Nephron progenitor cell (in vitro differentiated cells): Measurements from ENCODE around the gene RASSF8.

Experiments
- DNase-seq: peaks from one replicate; pipeline ENCODE4 v3.0.0; 2021
- H3K27ac Mint-ChIP-seq: 2 replicates; pipeline ENCODE4 v1.8.0; 2021; ENCODE audit warnings: mild to moderate bottlenecking, moderate library complexity, mixed read lengths
- H3K27me3 Mint-ChIP-seq: 2 replicates; pipeline ENCODE4 v1.8.0; 2021; ENCODE audit warnings: mild to moderate bottlenecking, low read depth, mixed read lengths; ENCODE audit not compliant: poor library complexity
- H3K36me3 Mint-ChIP-seq: 2 replicates; pipeline ENCODE4 v1.8.0; 2021; ENCODE audit warnings: low read depth, mixed read lengths
- H3K4me1 Mint-ChIP-seq: 2 replicates; pipeline ENCODE4 v1.8.0; 2021; ENCODE audit warnings: mixed read lengths
- H3K4me3 Mint-ChIP-seq: 2 replicates; pipeline ENCODE4 v1.8.0; 2021; ENCODE audit warnings: mild to moderate bottlenecking, moderate library complexity, mixed read lengths
- H3K9me3 Mint-ChIP-seq: 2 replicates; pipeline ENCODE4 v1.8.0; 2021; ENCODE audit warnings: mild to moderate bottlenecking, moderate library complexity, mixed read lengths
- CTCF ChIP-seq: fragments of 200-600 bp; sonication (generic); IDR thresholded peaks from 2 replicates; pipeline ENCODE4 v1.5.0; 2021; ENCODE audit warnings: antibody characterized with exemption

The RASSF8 gene

GRCh38 chr12:25965682-25966081, 7.2 kb downstream of the RASSF8 start:
- no peak for DNase-seq
- Mint-ChIP-seq H3K9me3 (peaks cover 9% of the 10 kb centered on the region), H3K36me3 (peaks cover 21% of the 10 kb centered on the region), H3K27me3 (peaks cover 4% of the 10 kb centered on the region), H3K27ac (no peak overlapping the region), H3K4me1 (peaks cover 58% of the 10 kb centered on the region), H3K4me3 (no peak overlapping the region)
- TF ChIP-seq CTCF: no peak

DNA sequence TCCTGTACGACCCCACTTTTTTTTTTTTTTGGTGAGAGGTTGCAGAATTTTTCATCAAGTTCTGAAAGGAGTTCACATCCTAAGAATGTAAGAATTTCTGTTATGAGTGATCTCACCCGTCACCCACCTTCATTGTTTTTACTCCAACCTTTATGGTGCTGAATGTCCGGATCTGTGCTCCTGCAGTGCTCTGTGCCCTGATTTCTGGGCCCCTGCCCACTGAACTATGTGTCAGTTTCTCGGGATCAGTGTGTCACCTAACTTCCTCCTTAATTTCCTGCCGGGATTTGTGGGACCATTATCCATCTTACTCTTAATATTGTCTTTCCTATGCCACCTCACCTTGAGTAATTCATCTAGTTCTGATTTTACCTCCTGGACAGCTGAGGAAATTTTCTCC, 11.6 kb downstream of the RASSF8 start:
- Mint-ChIP-seq H3K27ac (peak overlapping the region; percentile 60), H3K4me3 (no peak overlapping the region), H3K4me1 (peaks cover 56% of the 10 kb centered on the region), H3K27me3 (no peaks in the 10 kb centered on the region), H3K9me3 (peaks cover 5% of the 10 kb centered on the region), H3K36me3 (peaks cover 7% of the 10 kb centered on the region)
- no peak for DNase-seq
- no peak for TF ChIP-seq CTCF

DNA sequence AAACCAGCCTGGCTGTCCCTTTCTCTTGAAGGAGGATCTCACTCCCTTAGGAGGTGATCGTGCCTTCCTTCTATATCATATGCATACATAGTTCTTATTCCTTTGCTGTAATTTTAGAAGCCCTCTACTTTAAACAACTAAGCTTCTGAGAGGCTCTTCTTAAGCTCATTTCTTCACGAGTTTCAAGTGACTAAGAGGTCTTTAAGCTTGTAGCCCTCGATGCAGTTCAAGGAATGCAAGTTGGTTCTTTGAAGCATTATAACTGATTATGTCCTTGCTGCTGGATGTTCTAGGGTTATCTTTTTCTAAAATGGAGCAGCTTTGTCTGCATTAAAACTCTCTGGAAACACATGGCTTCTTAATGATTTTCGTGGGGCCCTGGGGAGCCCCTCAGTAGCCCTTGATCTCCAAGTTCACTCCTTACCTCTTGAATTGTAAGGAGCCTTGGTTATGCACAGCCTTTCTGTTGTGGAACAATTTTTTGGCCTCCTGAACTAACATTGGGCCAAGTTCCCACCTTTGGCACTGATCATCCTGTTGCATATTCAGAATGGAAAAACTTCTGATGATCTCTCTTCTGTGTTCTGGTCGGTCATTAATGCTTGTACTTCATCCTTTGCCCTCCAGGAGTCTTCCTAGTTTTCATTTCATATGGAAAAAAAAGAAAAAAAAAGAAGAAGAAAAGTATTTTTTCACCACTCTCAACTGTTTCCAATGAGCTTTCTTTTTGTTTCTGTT, 12.6 kb downstream of the RASSF8 start:
- peaks cover 65% of the 10 kb centered on the region for H3K4me1 Mint-ChIP-seq
- TF ChIP-seq CTCF: peak; percentile 12

DNA sequence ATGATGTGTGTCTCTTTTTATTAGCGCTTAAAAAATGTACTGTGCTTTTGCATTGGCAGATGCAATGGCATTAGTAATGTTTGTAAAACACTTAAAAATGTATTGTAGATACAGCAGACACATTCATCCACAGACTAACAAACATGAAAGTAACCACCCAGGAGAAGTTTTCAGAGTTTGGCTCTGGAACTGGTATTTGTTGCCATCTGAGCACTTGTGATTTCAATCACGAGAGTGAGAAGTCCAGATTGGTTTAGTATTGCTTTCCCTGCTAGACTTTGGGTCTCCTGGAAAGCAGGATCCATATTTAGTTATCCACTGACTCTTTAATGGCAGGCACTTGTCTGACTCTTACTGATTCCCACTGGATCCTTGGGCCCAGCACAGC, 13.2 kb downstream of the RASSF8 start:
- DNase-seq: no peak
- Mint-ChIP-seq H3K4me3 (no peak overlapping the region), H3K27ac (no peak overlapping the region), H3K9me3 (no peaks in the 10 kb centered on the region), H3K36me3 (peaks cover 6% of the 10 kb centered on the region), H3K27me3 (no peaks in the 10 kb centered on the region), H3K4me1 (peaks cover 69% of the 10 kb centered on the region)
- TF ChIP-seq CTCF: no peak

More for the DNA sequence above, 12.6 kb downstream of the RASSF8 start:
- Mint-ChIP-seq H3K4me3 (no peak overlapping the region), H3K27ac (no peak overlapping the region), H3K27me3 (no peaks in the 10 kb centered on the region), H3K36me3 (peaks cover 4% of the 10 kb centered on the region), H3K9me3 (no peaks in the 10 kb centered on the region)
- DNase-seq: no peak

GRCh38 chr12:25972783-25973182, 14.3 kb downstream of the RASSF8 start:
- Mint-ChIP-seq H3K27ac (no peak overlapping the region), H3K36me3 (peaks cover 9% of the 10 kb centered on the region), H3K9me3 (no peaks in the 10 kb centered on the region), H3K4me1 (peaks cover 76% of the 10 kb centered on the region), H3K27me3 (no peaks in the 10 kb centered on the region), H3K4me3 (no peak overlapping the region)
- DNase-seq: no peak
- TF ChIP-seq CTCF: no peak

- peak overlapping the region; percentile 89 for H3K27ac Mint-ChIP-seq
- peaks cover 66% of the 10 kb centered on the region for H3K4me1 Mint-ChIP-seq
These were observed 16.7 kb downstream of the RASSF8 start for GRCh38 chr12:25975179-25975578.

More at GRCh38 chr12:25975179-25975578, 16.7 kb downstream of the RASSF8 start:
- Mint-ChIP-seq H3K9me3 (no peaks in the 10 kb centered on the region), H3K27me3 (no peaks in the 10 kb centered on the region), H3K4me3 (no peak overlapping the region), H3K36me3 (peaks cover 9% of the 10 kb centered on the region)
- DNase-seq: no peak
- TF ChIP-seq CTCF: no peak
